GM12891 (cell line): ENCODE measurements around the gene WNK1.
"Not testable (repeated sequence)": the region's sequence is repeated elsewhere in the genome, so short reads cannot be mapped to it uniquely, and the experiment has no call there.

Experiments
- DNase-seq: peaks from one replicate; pipeline ENCODE4 v3.0.0; 2011; ENCODE audit warnings: low spot score; ENCODE audit not compliant: insufficient read length
- FAIRE-seq: peaks from 2 replicates; lab custom pipeline; 2011; peaks lifted over from hg19 to GRCh38; lab: Jason Lieb, UNC
- PAX5 ChIP-seq: IDR thresholded peaks from 2 replicates; pipeline ENCODE4 v1.6.1; 2011; ENCODE audit warnings: low read length, moderate library complexity, mild to moderate bottlenecking; ENCODE audit not compliant: insufficient read depth, severe bottlenecking
- POLR2A ChIP-seq: IDR thresholded peaks from 2 replicates; pipeline ENCODE4 v1.6.1; 2011; ENCODE audit warnings: low read depth, low read length, control low read depth
- POLR2AphosphoS5 ChIP-seq: IDR thresholded peaks from 2 replicates; pipeline ENCODE4 v1.6.1; 2011; ENCODE audit warnings: low read depth, low read length, control low read depth
- POU2F2 ChIP-seq: IDR thresholded peaks from 2 replicates; pipeline ENCODE4 v1.6.1; 2011; ENCODE audit warnings: low read depth, mild to moderate bottlenecking, control low read depth, low read length, moderate library complexity
- SPI1 ChIP-seq: IDR thresholded peaks from 2 replicates; pipeline ENCODE4 v1.6.1; 2011; ENCODE audit warnings: low read depth, low read length, control low read depth
- TAF1 ChIP-seq: IDR thresholded peaks from 2 replicates; pipeline ENCODE4 v1.6.1; 2011; ENCODE audit warnings: low read depth, low read length, control low read depth

Gene WNK1

GRCh38 chr12:920676-921075 lies 168.3 kb downstream of the WNK1 start:
- DNase-seq (no peak), FAIRE-seq (no peak)
- TF ChIP-seq POLR2AphosphoS5 (no peak), PAX5 (no peak), SPI1 (no peak), POU2F2 (no peak), POLR2A (no peak), TAF1 (no peak)

GRCh38 chr12:922285-922684 lies 169.9 kb downstream of the WNK1 start:
- DNase-seq, result no peak
- no peak for FAIRE-seq
- TF ChIP-seq TAF1, result no peak
- TF ChIP-seq POLR2A, result no peak
- TF ChIP-seq POU2F2, result no peak
- no peak for TF ChIP-seq SPI1
- no peak for TF ChIP-seq PAX5
- TF ChIP-seq POLR2AphosphoS5, result no peak

- TF ChIP-seq POLR2A, result no peak
- TF ChIP-seq SPI1, result no peak
- no peak for TF ChIP-seq TAF1
- TF ChIP-seq PAX5, result no peak
- TF ChIP-seq POU2F2, result no peak
- no peak for TF ChIP-seq POLR2AphosphoS5
- DNase-seq (no peak), FAIRE-seq (no peak)
These were observed 174.3 kb downstream of the WNK1 start for GRCh38 chr12:926641-927040.

DNA sequence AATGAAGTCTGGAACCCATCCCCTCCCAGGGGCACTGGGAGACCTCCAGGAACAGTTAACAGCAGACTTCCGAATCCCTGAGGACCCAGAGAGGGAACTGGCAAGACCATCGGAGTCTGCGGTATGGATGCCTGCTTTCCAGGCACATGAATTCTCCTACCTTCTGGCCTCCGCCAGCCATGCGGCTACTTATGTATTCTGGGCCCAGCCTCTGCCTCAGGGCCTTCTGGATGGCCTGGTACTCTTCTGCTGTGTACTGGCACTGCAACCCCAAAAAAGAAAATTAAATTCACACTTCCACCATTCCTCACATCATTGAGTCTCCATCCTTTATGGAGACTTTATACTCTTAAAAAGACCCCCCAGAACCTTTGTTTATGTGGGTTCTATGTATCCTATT lies 178.7 kb downstream of the WNK1 start:
- TF ChIP-seq POU2F2, result no peak
- TF ChIP-seq PAX5, result no peak
- no peak for TF ChIP-seq SPI1
- TF ChIP-seq POLR2AphosphoS5, result no peak
- no peak for TF ChIP-seq TAF1
- no peak for DNase-seq
- FAIRE-seq, result no peak

- TF ChIP-seq SPI1 (no peak), PAX5 (no peak), POU2F2 (no peak), POLR2AphosphoS5 (no peak), TAF1 (no peak), POLR2A (no peak)
- FAIRE-seq, result no peak
- DNase-seq, result no peak
These were observed 179.2 kb downstream of the WNK1 start for GRCh38 chr12:931591-931990.

GRCh38 chr12:935891-936290 lies 183.5 kb downstream of the WNK1 start:
- not testable (repeated sequence) for FAIRE-seq, DNase-seq

DNA sequence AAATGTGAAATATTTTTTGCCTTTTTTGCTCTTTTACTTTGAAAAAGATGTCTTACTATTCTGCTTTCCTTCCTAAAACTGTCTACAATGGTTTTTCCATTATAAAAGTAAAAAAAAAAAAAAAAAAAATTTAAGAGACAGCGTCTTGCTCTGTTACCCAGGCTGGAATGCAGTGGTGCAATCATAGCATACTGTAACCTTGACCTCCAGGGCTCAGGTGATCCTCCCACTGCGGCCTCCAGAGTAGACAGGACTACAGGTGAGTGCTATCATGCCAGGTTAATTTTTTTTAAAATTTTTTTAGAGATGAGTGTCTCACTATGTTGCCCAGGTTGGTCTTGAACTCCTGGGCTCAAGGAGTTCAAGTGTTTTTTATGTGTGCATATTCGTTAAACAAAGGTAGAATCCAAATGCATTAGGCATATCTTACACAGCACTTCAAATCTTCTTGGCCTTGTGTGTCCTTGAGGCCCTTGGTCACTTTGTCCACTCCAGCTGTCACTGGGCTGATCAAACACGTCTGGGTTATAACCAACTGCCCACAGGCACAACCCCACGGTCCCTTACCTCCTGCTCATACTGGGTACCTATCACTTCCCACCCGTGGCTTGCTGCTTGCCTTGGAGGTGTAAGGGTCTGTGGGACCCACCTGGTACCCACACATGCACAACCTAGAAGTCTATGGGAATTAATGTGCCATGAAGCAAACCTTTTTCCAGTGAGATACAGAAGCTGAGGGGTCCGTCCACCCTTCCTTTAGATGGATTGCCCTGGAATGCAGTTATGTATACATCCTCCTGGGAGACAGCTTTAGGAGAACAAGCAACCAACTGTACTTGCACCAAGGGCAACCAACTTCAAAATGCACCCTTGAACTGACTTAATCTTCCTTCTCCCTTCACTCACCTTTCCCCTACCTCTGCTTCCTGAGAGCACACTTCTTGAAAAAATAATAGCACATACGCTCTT lies 184.3 kb downstream of the WNK1 start:
- no peak for DNase-seq
- TF ChIP-seq PAX5 (no peak), POLR2AphosphoS5 (no peak), POU2F2 (no peak), POLR2A (no peak), SPI1 (no peak), TAF1 (no peak)
- FAIRE-seq, result no peak

GRCh38 chr12:938810-939209 lies 186.4 kb downstream of the WNK1 start:
- FAIRE-seq (no peak), DNase-seq (no peak)
- TF ChIP-seq POLR2AphosphoS5, result no peak

DNA sequence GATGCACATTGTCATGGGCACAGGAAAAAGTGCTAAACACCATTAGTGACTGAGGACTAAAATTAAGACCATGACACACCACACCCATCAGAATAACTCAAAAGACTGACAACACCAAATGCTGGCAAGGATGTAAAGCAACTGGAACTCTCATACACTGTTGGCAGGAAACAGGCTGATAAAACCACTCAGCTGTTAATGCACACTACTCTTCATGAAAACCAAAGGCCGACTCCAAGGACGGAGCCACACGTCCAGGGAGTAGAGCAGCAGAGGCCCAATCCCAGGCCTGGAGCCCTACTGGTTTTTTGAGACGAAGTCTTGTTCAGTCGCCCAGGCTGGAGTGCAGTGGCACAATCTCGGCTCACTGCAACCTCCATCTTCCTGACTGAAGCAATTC lies 190.7 kb downstream of the WNK1 start:
- TF ChIP-seq POLR2A, result no peak
- no peak for TF ChIP-seq TAF1
- no peak for TF ChIP-seq PAX5
- TF ChIP-seq SPI1, result no peak
- TF ChIP-seq POU2F2, result no peak
- TF ChIP-seq POLR2AphosphoS5, result no peak
- DNase-seq (no peak), FAIRE-seq (no peak)

DNA sequence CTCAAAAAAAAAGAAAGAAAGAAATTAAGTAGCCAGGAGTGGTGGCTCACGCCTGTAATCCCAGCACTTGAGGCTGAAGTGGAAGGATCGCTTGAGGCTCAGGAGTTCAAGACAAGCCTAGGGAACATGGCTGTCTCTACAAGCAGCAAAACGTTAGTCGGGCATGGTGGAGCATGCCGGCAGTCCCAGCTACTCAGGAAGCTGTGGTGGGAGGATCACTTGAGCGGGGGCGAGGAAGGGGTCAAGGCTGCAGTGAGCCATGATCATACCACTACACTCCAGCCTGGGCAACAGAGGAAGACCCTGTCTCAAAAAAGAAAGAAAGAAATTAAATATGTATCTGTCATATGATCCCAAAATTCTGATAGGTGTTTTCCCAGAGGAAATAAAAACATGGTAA lies 191.8 kb downstream of the WNK1 start:
- TF ChIP-seq POLR2A (no peak), POU2F2 (no peak), TAF1 (no peak), POLR2AphosphoS5 (no peak), PAX5 (no peak), SPI1 (no peak)
- FAIRE-seq, result no peak
- no peak for DNase-seq

DNA sequence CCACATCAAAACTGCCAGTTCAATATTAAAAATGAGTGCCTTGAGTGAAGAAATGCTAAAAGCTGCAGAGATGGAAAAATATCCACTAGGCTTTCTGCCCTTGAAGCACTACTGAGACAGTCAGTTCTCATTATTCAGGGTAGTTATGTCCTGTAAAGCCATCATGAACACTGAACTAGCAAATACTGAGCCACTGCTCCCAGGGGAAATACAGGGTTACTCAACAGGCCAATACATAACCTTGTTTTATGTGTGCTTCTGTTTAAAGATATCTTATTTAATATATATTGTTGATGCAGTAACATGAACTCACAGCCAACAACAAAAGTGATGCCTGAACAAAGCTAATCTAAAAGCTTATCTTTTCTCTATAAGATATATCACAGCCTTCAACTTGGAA lies 193.8 kb downstream of the WNK1 start:
- DNase-seq (no peak), FAIRE-seq (no peak)
- no peak for TF ChIP-seq POLR2AphosphoS5
- no peak for TF ChIP-seq POLR2A
- TF ChIP-seq POU2F2, result no peak
- no peak for TF ChIP-seq PAX5
- no peak for TF ChIP-seq SPI1
- TF ChIP-seq TAF1, result no peak
